IMR-90 (cell line): ENCODE data around the gene MYOF.

Source experiments
- CTCF ChIP-seq: conservative IDR thresholded peaks from 2 replicates; pipeline ENCODE4 v1.5.1; 2012; ENCODE audit warnings: mild to moderate bottlenecking, low read depth, low read length, improper control_type of control experiment
- TF ChIP-seq, protein P1 (sequence below): fragments of 150-350 bp; IDR thresholded peaks from 2 replicates; pipeline ENCODE4 v1.6.1; 2017; ENCODE audit warnings: mild to moderate bottlenecking, antibody characterized with exemption, low read length, low read depth

GRCh38 chr10:93315246-93315645, 166.9 kb downstream of the MYOF start:
- TF ChIP-seq, protein P1, sequence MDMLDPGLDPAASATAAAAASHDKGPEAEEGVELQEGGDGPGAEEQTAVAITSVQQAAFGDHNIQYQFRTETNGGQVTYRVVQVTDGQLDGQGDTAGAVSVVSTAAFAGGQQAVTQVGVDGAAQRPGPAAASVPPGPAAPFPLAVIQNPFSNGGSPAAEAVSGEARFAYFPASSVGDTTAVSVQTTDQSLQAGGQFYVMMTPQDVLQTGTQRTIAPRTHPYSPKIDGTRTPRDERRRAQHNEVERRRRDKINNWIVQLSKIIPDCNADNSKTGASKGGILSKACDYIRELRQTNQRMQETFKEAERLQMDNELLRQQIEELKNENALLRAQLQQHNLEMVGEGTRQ = no peak
- no peak for TF ChIP-seq CTCF
